Measurements from ENCODE around the gene BAIAP2. TPM values are rescaled to one million over a fixed set of nuclear protein-coding genes. Genes with fewer than 3 reads are reported as not detected.

Gene BAIAP2
- total and polyA plus RNA-seq, 4 experiments from 2014 or later: 2.1 to 7.2 (median 5.5) TPM

- Histone ChIP-seq H3K27ac (ENCODE audit: low read depth, low read length) (no peak overlapping the region), H3K27me3 (ENCODE audit: insufficient read depth, low read length) (peaks cover 6% of the 10 kb centered on the region), H3K36me3 (ENCODE audit: insufficient read depth, low read length) (peaks cover 17% of the 10 kb centered on the region), H3K4me1 (ENCODE audit: insufficient read depth, low read length) (peaks cover 13% of the 10 kb centered on the region), H3K9me3 (ENCODE audit: control insufficient read depth in 1 of 2, low read length in 2 of 2) (no peaks in the 10 kb centered on the region), H3K4me3 (ENCODE audit: low read length in 2 of 2) (no peak overlapping the region)
- no peak overlapping the region for H3K4me3 Mint-ChIP-seq
- no peak for DNase-seq
- peaks cover 11 to 31% (median 14%) of the 10 kb centered on the region in 4 donors for H3K4me1 Mint-ChIP-seq
- H3K36me3 Mint-ChIP-seq: peaks cover 6 to 16% of the 10 kb centered on the region in 2 donors
- no peak overlapping the region for H3K27ac Mint-ChIP-seq
- peaks cover 6 to 7% of the 10 kb centered on the region in 2 donors for H3K27me3 Mint-ChIP-seq
- ChIA-PET CTCF (ENCODE audit: partially characterized antibody) (no interaction called here), POLR2A (ENCODE audit: partially characterized antibody) (no interaction called here)
- H3K9me3 Mint-ChIP-seq: no peaks in the 10 kb centered on the region
- intact Hi-C loops (cut with micrococcal nuclease): no loop called here
Observed at GRCh38 chr17:81000631-81001357, 34.2 kb upstream of the BAIAP2 start.

- no peaks in the 10 kb centered on the region for H3K9me3 Mint-ChIP-seq
- intact Hi-C loops (cut with micrococcal nuclease): no loop called here
- Histone ChIP-seq H3K36me3 (ENCODE audit: insufficient read depth, low read length) (peaks cover 10% of the 10 kb centered on the region), H3K4me1 (ENCODE audit: insufficient read depth, low read length) (peaks cover 13% of the 10 kb centered on the region), H3K27me3 (ENCODE audit: insufficient read depth, low read length) (peaks cover 6% of the 10 kb centered on the region), H3K9me3 (ENCODE audit: control insufficient read depth in 1 of 2, low read length in 2 of 2) (no peaks in the 10 kb centered on the region), H3K4me3 (ENCODE audit: low read length in 2 of 2) (no peak overlapping the region), H3K27ac (ENCODE audit: low read depth, low read length) (no peak overlapping the region)
- H3K4me3 Mint-ChIP-seq: peak overlapping the region in 1 of 8 donors; percentile 31
- ChIA-PET POLR2A (ENCODE audit: partially characterized antibody) (no interaction called here), CTCF (ENCODE audit: partially characterized antibody) (interaction anchor here (0.6 kb wide), 1 partner anchor 586 kb away, joined by 3 read pairs; no protein-coding TSS in a partner anchor)
- peaks cover 11 to 31% (median 14%) of the 10 kb centered on the region in 4 donors for H3K4me1 Mint-ChIP-seq
- no peak for DNase-seq
- peaks cover 8% of the 10 kb centered on the region in 2 donors for H3K36me3 Mint-ChIP-seq
- peaks cover 9 to 12% of the 10 kb centered on the region in 2 donors for H3K27me3 Mint-ChIP-seq
- H3K27ac Mint-ChIP-seq: peak overlapping the region in 1 of 7 donors; percentile 4
Observed at GRCh38 chr17:81002013-81002384, 33.0 kb upstream of the BAIAP2 start.

- peaks cover 7% of the 10 kb centered on the region for H3K36me3 ChIP-seq (ENCODE audit: insufficient read depth, low read length)
- DNase-seq: no peak
Observed at GRCh38 chr17:81002409-81003361, 32.3 kb upstream of the BAIAP2 start.

GRCh38 chr17:81003711-81004475 is 31.1 kb upstream of the BAIAP2 start:
- intact Hi-C loops (cut with micrococcal nuclease): no loop called here
- peak overlapping the region in 3 of 8 donors; percentile 63 to 70 (median 66) for H3K4me3 Mint-ChIP-seq
- Histone ChIP-seq H3K4me3 (ENCODE audit: low read length in 2 of 2) (no peak overlapping the region), H3K27ac (ENCODE audit: low read depth, low read length) (no peak overlapping the region), H3K4me1 (ENCODE audit: insufficient read depth, low read length) (peaks cover 13% of the 10 kb centered on the region), H3K36me3 (ENCODE audit: insufficient read depth, low read length) (no peaks in the 10 kb centered on the region), H3K9me3 (ENCODE audit: control insufficient read depth in 1 of 2, low read length in 2 of 2) (no peaks in the 10 kb centered on the region), H3K27me3 (ENCODE audit: insufficient read depth, low read length) (peaks cover 6% of the 10 kb centered on the region)
- H3K9me3 Mint-ChIP-seq: no peaks in the 10 kb centered on the region
- ChIA-PET CTCF (ENCODE audit: partially characterized antibody) (interaction anchor here (1.6 kb wide), 1 partner anchor 16 kb away, joined by 5 read pairs; no protein-coding TSS in a partner anchor), POLR2A (ENCODE audit: partially characterized antibody) (interaction anchor here (1.1 to 2.2 kb wide), 3 partner anchors 11 to 20 kb away, joined by 3 to 12 read pairs (median 4); no protein-coding TSS in a partner anchor)
- H3K36me3 Mint-ChIP-seq: peaks cover 1 to 4% of the 10 kb centered on the region in 2 donors
- peaks cover 10 to 12% of the 10 kb centered on the region in 2 donors for H3K27me3 Mint-ChIP-seq
- no peak overlapping the region for H3K27ac Mint-ChIP-seq
- peaks cover 11 to 31% (median 14%) of the 10 kb centered on the region in 4 donors for H3K4me1 Mint-ChIP-seq
- DNase-seq: no peak

More at GRCh38 chr17:81002409-81003361, 32.3 kb upstream of the BAIAP2 start:
- peaks cover 9 to 12% of the 10 kb centered on the region in 2 donors for H3K27me3 Mint-ChIP-seq
- peaks cover 5 to 8% of the 10 kb centered on the region in 2 donors for H3K36me3 Mint-ChIP-seq
- H3K4me3 Mint-ChIP-seq: peak overlapping the region; percentile 13 to 73 (median 59)
- H3K27ac Mint-ChIP-seq: peak overlapping the region in 1 of 7 donors; percentile 4
- Histone ChIP-seq H3K4me3 (ENCODE audit: low read length in 2 of 2) (no peak overlapping the region), H3K27me3 (ENCODE audit: insufficient read depth, low read length) (peaks cover 6% of the 10 kb centered on the region), H3K27ac (ENCODE audit: low read depth, low read length) (no peak overlapping the region), H3K4me1 (ENCODE audit: insufficient read depth, low read length) (peaks cover 13% of the 10 kb centered on the region), H3K9me3 (ENCODE audit: control insufficient read depth in 1 of 2, low read length in 2 of 2) (no peaks in the 10 kb centered on the region)
- POLR2A ChIA-PET (ENCODE audit: partially characterized antibody): interaction anchor here (0.6 to 1.0 kb wide), 2 partner anchors 15 to 698 kb away, joined by 3 read pairs; no protein-coding TSS in a partner anchor
- H3K4me1 Mint-ChIP-seq: peaks cover 11 to 31% (median 14%) of the 10 kb centered on the region in 4 donors
- intact Hi-C loops (cut with micrococcal nuclease): no loop called here
- CTCF ChIA-PET (ENCODE audit: partially characterized antibody): no interaction called here
- H3K9me3 Mint-ChIP-seq: no peaks in the 10 kb centered on the region

DNA sequence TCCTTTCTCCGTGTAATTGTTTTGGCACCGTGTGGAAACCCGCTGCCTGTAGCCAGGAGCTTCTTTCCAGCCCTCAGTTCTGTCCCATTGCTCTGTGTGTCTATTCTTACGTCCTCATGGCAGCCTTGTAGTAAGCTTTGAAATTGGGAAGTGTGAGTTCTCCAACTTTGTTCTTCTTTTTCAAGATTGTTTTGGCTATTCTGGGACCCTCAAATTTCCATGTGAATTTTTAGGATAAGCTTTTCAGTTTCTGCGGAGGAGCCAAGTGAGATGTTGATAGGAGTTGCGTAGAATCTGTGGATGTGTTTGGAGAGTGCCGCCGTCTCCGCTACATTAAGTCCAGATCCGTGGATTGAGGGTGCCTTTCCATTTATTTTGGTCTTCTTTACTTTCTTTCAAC is 28.1 kb upstream of the BAIAP2 start:
- peaks cover 0 to 13% (median 8%) of the 10 kb centered on the region in 8 donors for H3K9me3 Mint-ChIP-seq
- ChIA-PET POLR2A (ENCODE audit: partially characterized antibody) (interaction anchor here (1.3 kb wide), 1 partner anchor 11 kb away, joined by 4 read pairs; no protein-coding TSS in a partner anchor), CTCF (ENCODE audit: partially characterized antibody) (interaction anchor here (1.3 to 1.8 kb wide), 2 partner anchors 11 to 17 kb away, joined by 4 to 8 read pairs; no protein-coding TSS in a partner anchor)
- Histone ChIP-seq H3K36me3 (ENCODE audit: insufficient read depth, low read length) (no peaks in the 10 kb centered on the region), H3K27ac (ENCODE audit: low read depth, low read length) (no peak overlapping the region), H3K9me3 (ENCODE audit: control insufficient read depth in 1 of 2, low read length in 2 of 2) (no peaks in the 10 kb centered on the region), H3K4me1 (ENCODE audit: insufficient read depth, low read length) (peaks cover 13% of the 10 kb centered on the region), H3K4me3 (ENCODE audit: low read length in 2 of 2) (no peak overlapping the region), H3K27me3 (ENCODE audit: insufficient read depth, low read length) (peaks cover 6% of the 10 kb centered on the region)
- peaks cover 10 to 12% of the 10 kb centered on the region in 2 donors for H3K27me3 Mint-ChIP-seq
- H3K27ac Mint-ChIP-seq: peak overlapping the region in 1 of 7 donors; percentile 36
- H3K36me3 Mint-ChIP-seq: peaks cover 0 to 10% of the 10 kb centered on the region in 2 donors
- intact Hi-C loops (cut with micrococcal nuclease): no loop called here
- peaks cover 11 to 25% (median 14%) of the 10 kb centered on the region in 4 donors for H3K4me1 Mint-ChIP-seq
- no peak for DNase-seq
- peak overlapping the region in 1 of 8 donors; percentile 21 for H3K4me3 Mint-ChIP-seq

DNA sequence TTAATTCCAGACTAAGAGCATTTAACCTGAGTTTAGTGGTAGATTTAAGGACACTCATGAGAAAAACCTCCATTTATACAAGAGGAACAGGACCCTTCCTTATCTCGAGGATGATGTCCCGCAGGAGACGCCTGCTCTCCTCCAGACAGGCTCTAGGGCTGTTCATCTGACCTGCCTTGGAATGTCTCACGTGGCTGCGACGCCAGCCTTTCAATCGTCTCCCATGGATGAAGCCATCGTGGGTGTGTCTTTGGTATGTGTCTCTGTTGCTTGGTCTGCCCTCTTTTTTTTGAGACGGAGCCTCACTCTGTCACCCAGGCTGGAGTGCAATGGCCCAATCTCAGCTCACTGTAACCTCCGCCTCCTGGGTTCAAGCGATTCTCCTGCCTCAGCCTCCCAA is 26.8 kb upstream of the BAIAP2 start:
- Histone ChIP-seq H3K4me1 (ENCODE audit: insufficient read depth, low read length) (peaks cover 13% of the 10 kb centered on the region), H3K27ac (ENCODE audit: low read depth, low read length) (no peak overlapping the region), H3K9me3 (ENCODE audit: control insufficient read depth in 1 of 2, low read length in 2 of 2) (no peaks in the 10 kb centered on the region), H3K27me3 (ENCODE audit: insufficient read depth, low read length) (peaks cover 6% of the 10 kb centered on the region), H3K36me3 (ENCODE audit: insufficient read depth, low read length) (no peaks in the 10 kb centered on the region), H3K4me3 (ENCODE audit: low read length in 2 of 2) (no peak overlapping the region)
- peaks cover 0 to 15% (median 10%) of the 10 kb centered on the region in 8 donors for H3K9me3 Mint-ChIP-seq
- intact Hi-C loops (cut with micrococcal nuclease): no loop called here
- no peak overlapping the region for H3K27ac Mint-ChIP-seq
- ChIA-PET POLR2A (ENCODE audit: partially characterized antibody) (no interaction called here), CTCF (ENCODE audit: partially characterized antibody) (interaction anchor here (1.1 kb wide), 1 partner anchor 94 kb away, joined by 3 read pairs; no protein-coding TSS in a partner anchor)
- no peak overlapping the region for H3K4me3 Mint-ChIP-seq
- H3K27me3 Mint-ChIP-seq: peaks cover 10 to 12% of the 10 kb centered on the region in 2 donors
- H3K4me1 Mint-ChIP-seq: peaks cover 8 to 14% (median 11%) of the 10 kb centered on the region in 4 donors
- peaks cover 0 to 10% of the 10 kb centered on the region in 2 donors for H3K36me3 Mint-ChIP-seq
- DNase-seq: no peak

All from CD4-positive, alpha-beta memory T cell (primary cell).